BJ (cell line): ENCODE data around the gene CIITA. TPM values are rescaled to one million over a fixed set of nuclear protein-coding genes. Genes with fewer than 3 reads are reported as not detected.
"Not testable (repeated sequence)": the region's sequence is repeated elsewhere in the genome, so short reads cannot be mapped to it uniquely, and the experiment has no call there.

Experiments used
- CTCF ChIA-PET: fragments of 350-600 bp; formaldehyde crosslinking; extraction: SDS; loops from one replicate; lab custom pipeline; 2021; ENCODE audit warnings: antibody characterized with exemption, inconsistent platforms; lab: Yijun Ruan, JAX
- POLR2A ChIA-PET: fragments of 300-600 bp; sonication (Branson Sonifier 250); formaldehyde crosslinking; extraction: SDS; loops from one replicate; lab custom pipeline; 2021; ENCODE audit warnings: antibody characterized with exemption; lab: Charles Lee
- DNase-seq: peaks from one replicate; pipeline ENCODE4 v3.0.0-alpha.2; 2011; ENCODE audit warnings: low read depth
- H3K27me3 ChIP-seq: 2 replicates; pipeline ENCODE4 v1.6.0; 2011; ENCODE audit warnings: low read length; ENCODE audit not compliant: control insufficient read depth, insufficient read depth
- H3K36me3 ChIP-seq: 2 replicates; pipeline ENCODE4 v1.5.1; 2011; ENCODE audit warnings: low read length; ENCODE audit not compliant: control insufficient read depth, insufficient read depth
- H3K4me3 ChIP-seq: 2 replicates; pipeline ENCODE4 v1.5.1; 2011; ENCODE audit warnings: low read depth, mild to moderate bottlenecking, control low read depth, low read length
- polyA plus RNA-seq: library from polyadenylated mRNA; depleted of rRNA; stranded (reverse); fragments of >200 nt; gene quantifications from 2 replicates; pipeline ENCODE4 v1.2.3, GENCODE V29; 2011
- TF ChIP-seq, protein P1 (sequence below): IDR thresholded peaks from 2 replicates; pipeline ENCODE4 v1.5.1; 2011; ENCODE audit warnings: low read depth, mild to moderate bottlenecking, control low read depth, inconsistent platforms, low read length, moderate library complexity; ENCODE audit not compliant: insufficient read depth

Gene CIITA
- polyA plus RNA-seq, 1 experiment, result not detected

DNA sequence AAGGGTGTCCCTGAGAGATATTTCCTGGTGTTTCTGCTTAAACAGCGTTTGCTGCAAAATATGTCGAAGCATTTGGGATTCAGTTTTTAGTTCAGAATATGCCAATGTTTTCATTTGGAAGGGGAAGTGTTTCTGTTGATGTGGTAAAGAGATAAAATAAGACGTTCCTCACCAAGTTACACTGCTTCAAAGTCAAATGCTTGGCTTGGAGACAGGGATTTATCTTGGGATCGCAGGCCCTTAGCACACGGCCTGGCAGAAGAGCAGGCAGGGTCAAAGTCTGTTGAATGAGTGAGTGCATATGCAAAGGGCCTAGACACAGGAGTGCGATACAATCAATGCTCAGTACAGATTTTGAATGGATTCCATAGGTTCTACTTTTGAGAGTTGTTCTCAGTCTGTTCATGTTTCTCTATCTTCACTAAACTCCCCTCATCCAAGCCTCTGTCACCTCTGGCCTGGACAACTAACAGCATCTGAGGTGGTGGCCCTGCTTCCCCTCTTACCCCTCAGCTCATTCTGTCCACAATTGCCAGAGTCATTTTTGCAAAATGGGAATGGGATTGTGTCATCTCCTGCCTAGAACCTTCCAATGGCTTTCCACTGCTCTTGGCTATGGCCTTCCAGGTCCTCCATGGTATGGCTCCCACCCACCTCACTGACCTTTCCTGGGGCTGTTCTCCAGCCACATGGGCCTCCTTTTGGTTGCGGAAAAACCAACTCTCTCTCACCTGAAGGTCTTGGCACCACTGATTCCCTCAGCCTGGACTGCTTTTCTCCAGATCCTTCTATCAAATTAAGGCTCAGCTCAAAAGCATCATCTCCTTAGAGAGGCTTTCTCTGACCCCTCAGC lies 62.0 kb downstream of the CIITA start:
- no peaks in the 10 kb centered on the region for H3K36me3 ChIP-seq
- DNase-seq, result no peak
- CTCF ChIA-PET, result interaction anchor here (0.9 to 1.9 kb wide), 3 partner anchors 11 to 29 kb away, joined by 3 to 5 read pairs (median 4); no protein-coding TSS in a partner anchor
- TF ChIP-seq, protein P1, sequence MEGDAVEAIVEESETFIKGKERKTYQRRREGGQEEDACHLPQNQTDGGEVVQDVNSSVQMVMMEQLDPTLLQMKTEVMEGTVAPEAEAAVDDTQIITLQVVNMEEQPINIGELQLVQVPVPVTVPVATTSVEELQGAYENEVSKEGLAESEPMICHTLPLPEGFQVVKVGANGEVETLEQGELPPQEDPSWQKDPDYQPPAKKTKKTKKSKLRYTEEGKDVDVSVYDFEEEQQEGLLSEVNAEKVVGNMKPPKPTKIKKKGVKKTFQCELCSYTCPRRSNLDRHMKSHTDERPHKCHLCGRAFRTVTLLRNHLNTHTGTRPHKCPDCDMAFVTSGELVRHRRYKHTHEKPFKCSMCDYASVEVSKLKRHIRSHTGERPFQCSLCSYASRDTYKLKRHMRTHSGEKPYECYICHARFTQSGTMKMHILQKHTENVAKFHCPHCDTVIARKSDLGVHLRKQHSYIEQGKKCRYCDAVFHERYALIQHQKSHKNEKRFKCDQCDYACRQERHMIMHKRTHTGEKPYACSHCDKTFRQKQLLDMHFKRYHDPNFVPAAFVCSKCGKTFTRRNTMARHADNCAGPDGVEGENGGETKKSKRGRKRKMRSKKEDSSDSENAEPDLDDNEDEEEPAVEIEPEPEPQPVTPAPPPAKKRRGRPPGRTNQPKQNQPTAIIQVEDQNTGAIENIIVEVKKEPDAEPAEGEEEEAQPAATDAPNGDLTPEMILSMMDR, result no peak
- no peak overlapping the region for H3K4me3 ChIP-seq
- H3K27me3 ChIP-seq, result no peaks in the 10 kb centered on the region
- POLR2A ChIA-PET, result no interaction called here

DNA sequence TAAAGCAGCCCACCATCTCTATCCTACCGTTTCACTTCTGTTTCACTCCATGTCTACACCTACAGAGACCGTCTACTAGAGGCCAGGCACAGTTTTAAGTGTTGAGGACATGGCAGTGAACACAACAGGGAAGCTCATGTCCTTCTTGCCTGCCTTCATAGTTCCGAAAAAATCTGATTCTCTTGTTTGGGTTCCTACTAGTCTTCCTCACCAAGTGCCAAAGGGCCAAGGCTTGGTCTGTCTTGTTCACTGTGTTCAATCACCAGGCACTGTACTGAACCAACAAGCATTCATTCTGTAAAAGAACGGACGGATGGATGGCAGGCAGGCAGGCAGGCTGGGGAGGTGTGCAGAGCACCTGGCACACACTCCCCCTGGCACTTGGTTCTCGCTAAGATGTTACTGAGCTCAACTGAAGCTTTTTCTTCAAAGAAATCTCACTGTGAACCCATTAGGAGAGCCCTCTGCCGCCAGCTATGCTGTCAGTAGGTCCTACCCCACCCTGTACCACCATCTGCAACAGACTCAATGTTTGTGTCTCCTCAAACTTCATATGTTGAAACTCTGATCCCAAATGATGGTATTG lies 62.7 kb downstream of the CIITA start:
- Histone ChIP-seq H3K36me3 (no peaks in the 10 kb centered on the region), H3K27me3 (no peaks in the 10 kb centered on the region), H3K4me3 (no peak overlapping the region)
- POLR2A ChIA-PET, result no interaction called here
- CTCF ChIA-PET, result interaction anchor here (0.9 to 1.3 kb wide), 3 partner anchors 11 to 29 kb away, joined by 3 to 4 read pairs (median 3); no protein-coding TSS in a partner anchor
- TF ChIP-seq, protein P1, result no peak
- no peak for DNase-seq

DNA sequence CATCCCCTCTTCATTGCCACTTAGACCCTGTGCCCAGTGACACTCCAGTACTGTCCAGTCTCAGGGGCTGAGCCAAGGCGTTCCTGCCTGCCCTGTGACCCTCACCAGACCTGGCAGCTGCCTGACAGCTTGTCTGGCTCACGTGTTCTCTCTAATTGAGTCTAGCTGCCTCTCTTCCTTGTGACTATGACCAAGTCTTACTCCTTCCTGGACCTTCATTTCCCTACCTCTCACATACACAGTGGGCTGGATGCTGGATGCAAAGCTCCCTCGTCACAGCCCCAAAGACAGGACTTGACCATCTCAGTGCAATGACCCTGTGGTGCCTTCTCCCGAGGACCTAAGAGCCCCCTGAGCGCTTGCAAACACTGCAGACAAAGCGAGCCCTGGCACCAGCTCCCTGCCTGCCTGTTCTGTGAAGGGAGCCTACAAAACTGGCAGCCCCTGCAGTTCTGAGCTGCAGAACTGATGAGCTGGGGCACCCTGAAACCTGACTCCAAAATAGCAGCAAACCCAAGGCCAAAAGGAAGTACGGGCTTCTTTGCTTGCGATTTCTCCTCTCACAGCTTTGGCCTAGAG lies 63.6 kb downstream of the CIITA start:
- CTCF ChIA-PET, result interaction anchor here (1.2 to 1.3 kb wide), 2 partner anchors 13 to 426 kb away, joined by 3 to 7 read pairs; no protein-coding TSS in a partner anchor
- TF ChIP-seq, protein P1, result no peak
- Histone ChIP-seq H3K4me3 (peak overlapping the region; percentile 65), H3K36me3 (no peaks in the 10 kb centered on the region), H3K27me3 (no peaks in the 10 kb centered on the region)
- POLR2A ChIA-PET, result no interaction called here
- no peak for DNase-seq

DNA sequence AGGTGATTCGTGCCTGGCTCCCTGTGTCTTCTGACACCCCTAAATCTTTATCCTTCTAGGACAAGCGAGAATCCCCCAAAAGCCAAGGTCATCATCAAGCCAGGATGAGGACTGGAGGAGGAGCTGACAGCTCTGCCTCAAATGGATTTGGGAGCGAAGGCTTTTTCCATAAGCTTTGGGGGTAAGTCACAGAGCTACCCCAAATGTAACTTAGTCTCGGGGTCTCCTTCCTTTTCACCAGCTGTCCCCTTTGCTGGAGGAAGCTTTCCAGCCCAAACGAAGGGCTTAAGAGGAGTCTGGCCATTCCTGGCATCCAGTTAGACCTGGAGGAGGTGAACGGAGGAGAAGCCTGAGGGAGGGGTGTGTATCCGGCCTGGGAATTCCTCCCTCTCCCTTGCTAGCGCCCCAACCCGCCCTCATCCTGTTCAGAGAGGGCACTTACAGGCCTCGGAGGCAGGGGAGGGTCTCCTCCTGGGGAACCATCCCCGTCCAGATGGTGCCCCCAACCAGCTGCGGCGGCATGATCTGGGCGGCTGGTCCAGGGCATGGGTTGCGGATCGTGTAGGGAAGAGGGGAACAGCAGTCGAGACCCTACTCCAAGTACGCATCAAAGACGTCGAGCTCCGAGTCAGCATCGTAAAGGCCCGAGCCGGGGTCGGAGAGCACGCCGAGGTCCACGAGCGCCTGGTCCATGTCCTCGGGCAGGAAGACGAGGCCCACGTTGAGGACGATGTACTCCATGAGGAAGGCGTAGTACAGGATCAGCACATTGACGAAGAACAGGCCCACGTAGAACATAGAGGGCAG lies 64.3 kb downstream of the CIITA start:
- CTCF ChIA-PET, result interaction anchor here (1.2 to 1.3 kb wide), 2 partner anchors 13 to 427 kb away, joined by 3 to 7 read pairs; no protein-coding TSS in a partner anchor
- DNase-seq, result no peak
- H3K4me3 ChIP-seq, result peak overlapping the region; percentile 65
- H3K27me3 ChIP-seq, result no peaks in the 10 kb centered on the region
- no peaks in the 10 kb centered on the region for H3K36me3 ChIP-seq
- POLR2A ChIA-PET, result no interaction called here
- TF ChIP-seq, protein P1, result no peak

DNA sequence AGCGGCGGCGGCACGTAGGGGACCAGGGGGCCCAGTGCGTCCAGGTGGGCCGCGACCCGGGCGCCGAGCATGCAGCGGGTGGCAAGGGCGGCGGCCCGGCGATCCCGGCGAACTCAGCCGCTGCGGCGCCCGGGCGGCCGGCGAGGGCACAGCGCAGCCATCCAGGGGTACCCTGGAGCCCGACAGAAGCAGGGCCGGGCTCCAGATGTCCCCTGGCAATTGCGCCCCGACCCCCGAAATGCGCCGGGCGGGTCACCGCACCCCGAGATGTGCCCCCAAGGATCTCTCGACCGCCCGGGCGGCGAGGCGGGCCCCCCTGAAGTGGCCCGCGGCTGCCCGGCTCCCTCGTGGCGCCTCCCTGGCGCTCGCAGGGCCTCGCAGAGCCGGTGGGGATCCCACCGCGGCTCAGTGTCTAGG lies 64.9 kb downstream of the CIITA start:
- CTCF ChIA-PET, result interaction anchor here (0.5 to 1.0 kb wide), 3 partner anchors 9 to 804 kb away, joined by 3 to 4 read pairs (median 3); no protein-coding TSS in a partner anchor

More for the DNA sequence above, 64.9 kb downstream of the CIITA start:
- not testable (repeated sequence) for H3K36me3 ChIP-seq, H3K27me3 ChIP-seq, DNase-seq
- POLR2A ChIA-PET, result interaction anchor here (1.0 kb wide), 1 partner anchor 71 kb away, joined by 3 read pairs; no protein-coding TSS in a partner anchor
- peak overlapping the region; percentile 65 for H3K4me3 ChIP-seq
